ENCODE results near the gene SIPA1L2.
"Not testable (repeated sequence)": the region's sequence is repeated elsewhere in the genome, so short reads cannot be mapped to it uniquely, and the experiment has no call there.

Gene SIPA1L2

DNA sequence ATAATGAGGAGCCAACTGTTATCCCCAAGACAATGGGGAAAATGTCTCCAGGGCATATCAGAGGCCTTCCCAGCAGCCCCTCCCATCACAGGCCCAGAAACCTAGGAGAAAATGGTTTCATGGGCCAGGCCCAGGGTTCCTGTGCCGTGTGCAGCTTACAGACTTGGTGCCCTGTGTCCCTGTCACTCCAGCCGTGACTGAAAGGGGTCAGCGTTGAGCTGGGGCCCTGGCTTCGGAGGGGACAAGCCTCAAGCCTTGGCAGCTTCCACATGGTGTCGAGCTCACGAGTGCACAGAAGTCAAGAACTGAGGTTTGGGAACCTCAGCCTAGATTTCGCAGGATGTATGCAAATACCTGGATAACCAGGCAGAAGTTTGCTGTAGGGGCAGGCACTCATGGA lies 18.1 kb downstream of the SIPA1L2 start:
- Histone ChIP-seq H3K4me3 (ENCODE audit: low read depth, low read length, poor library complexity, severe bottlenecking) (no peak overlapping the region), H3F3A (ENCODE audit: insufficient read depth, low read length) (no peaks in the 10 kb centered on the region), H3K9me2 (ENCODE audit: low read depth, low read length) (no peaks in the 10 kb centered on the region), H3K36me3 (ENCODE audit: insufficient read depth, low read length) (no peaks in the 10 kb centered on the region), H3K4me2 (ENCODE audit: low read length) (no peak overlapping the region), H3K27me3 (ENCODE audit: insufficient read depth, low read length) (no peaks in the 10 kb centered on the region), H2AFZ (ENCODE audit: low read length) (no peak overlapping the region), H3K27ac (ENCODE audit: low read depth, low read length, poor library complexity, severe bottlenecking) (no peak overlapping the region), H3K9ac (ENCODE audit: low read length) (no peak overlapping the region), H4K20me1 (ENCODE audit: insufficient read depth, low read length) (no peaks in the 10 kb centered on the region), H3K9me3 (ENCODE audit: low read length) (no peaks in the 10 kb centered on the region), H3K4me1 (ENCODE audit: insufficient read depth, low read length, severe bottlenecking) (no peaks in the 10 kb centered on the region), H3K79me2 (ENCODE audit: insufficient read depth, low read length) (no peaks in the 10 kb centered on the region)
- TF ChIP-seq EZH2 (IDR thresholded peaks at IDR 0.05; ENCODE audit: borderline replicate concordance, low read length), result no peak
- TF ChIP-seq, protein P1, sequence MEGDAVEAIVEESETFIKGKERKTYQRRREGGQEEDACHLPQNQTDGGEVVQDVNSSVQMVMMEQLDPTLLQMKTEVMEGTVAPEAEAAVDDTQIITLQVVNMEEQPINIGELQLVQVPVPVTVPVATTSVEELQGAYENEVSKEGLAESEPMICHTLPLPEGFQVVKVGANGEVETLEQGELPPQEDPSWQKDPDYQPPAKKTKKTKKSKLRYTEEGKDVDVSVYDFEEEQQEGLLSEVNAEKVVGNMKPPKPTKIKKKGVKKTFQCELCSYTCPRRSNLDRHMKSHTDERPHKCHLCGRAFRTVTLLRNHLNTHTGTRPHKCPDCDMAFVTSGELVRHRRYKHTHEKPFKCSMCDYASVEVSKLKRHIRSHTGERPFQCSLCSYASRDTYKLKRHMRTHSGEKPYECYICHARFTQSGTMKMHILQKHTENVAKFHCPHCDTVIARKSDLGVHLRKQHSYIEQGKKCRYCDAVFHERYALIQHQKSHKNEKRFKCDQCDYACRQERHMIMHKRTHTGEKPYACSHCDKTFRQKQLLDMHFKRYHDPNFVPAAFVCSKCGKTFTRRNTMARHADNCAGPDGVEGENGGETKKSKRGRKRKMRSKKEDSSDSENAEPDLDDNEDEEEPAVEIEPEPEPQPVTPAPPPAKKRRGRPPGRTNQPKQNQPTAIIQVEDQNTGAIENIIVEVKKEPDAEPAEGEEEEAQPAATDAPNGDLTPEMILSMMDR (IDR thresholded peaks at IDR 0.05; ENCODE audit: low read length), result no peak

DNA sequence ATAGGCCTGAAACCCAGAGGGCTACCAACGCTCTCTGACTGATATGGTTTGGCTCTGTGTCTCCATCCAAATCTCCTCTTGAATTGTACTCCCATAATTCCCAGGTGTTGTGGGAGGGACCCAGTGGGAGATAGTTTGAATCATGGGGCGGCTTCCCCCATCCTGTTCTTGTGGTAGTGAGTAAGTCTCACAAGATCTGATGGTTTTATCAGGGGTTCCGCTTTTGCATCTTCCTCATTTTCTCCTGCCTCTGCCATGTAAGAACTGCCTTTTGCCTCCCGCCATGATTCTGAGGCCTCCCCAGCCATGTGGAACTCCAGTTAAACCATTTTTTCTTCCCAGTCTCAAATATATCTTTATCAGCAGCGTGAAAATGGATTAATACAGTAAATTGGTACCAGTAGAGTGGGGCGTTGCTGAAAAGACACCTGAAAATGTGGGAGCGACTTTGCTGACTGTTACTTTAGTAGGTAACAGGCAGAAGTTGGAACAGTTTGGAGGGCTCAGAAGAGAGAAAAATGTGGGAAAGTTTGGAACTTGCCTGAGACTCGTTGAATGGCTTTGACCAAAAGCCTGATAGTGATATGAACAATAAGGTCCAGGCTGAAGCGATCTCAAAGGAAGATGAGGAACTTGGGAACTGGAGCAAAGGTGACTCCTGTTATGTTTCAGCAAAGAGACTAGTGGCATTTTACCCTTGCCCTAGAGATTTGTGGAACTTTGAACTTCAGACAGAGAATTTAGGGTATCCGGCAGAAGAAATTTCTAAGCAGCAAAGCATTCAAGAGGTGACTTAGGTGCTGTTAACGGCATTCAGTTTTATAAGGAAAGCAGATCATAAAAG lies 18.8 kb downstream of the SIPA1L2 start:
- not testable (repeated sequence) for H3K4me2 ChIP-seq (ENCODE audit: low read length); H3K27ac ChIP-seq (ENCODE audit: low read depth, low read length, poor library complexity, severe bottlenecking); H3K9me2 ChIP-seq (ENCODE audit: low read depth, low read length); H4K20me1 ChIP-seq (ENCODE audit: insufficient read depth, low read length); H3K27me3 ChIP-seq (ENCODE audit: insufficient read depth, low read length); H3K36me3 ChIP-seq (ENCODE audit: insufficient read depth, low read length); H3K9ac ChIP-seq (ENCODE audit: low read length); H3K4me1 ChIP-seq (ENCODE audit: insufficient read depth, low read length, severe bottlenecking); H3K9me3 ChIP-seq (ENCODE audit: low read length); H3K79me2 ChIP-seq (ENCODE audit: insufficient read depth, low read length); H3K4me3 ChIP-seq (ENCODE audit: low read depth, low read length, poor library complexity, severe bottlenecking); H2AFZ ChIP-seq (ENCODE audit: low read length); H3F3A ChIP-seq (ENCODE audit: insufficient read depth, low read length)

GRCh38 chr1:232610192-232610901 lies 19.6 kb downstream of the SIPA1L2 start:
- Histone ChIP-seq H3K79me2 (ENCODE audit: insufficient read depth, low read length) (no peaks in the 10 kb centered on the region), H3K4me1 (ENCODE audit: insufficient read depth, low read length, severe bottlenecking) (no peaks in the 10 kb centered on the region), H3F3A (ENCODE audit: insufficient read depth, low read length) (no peaks in the 10 kb centered on the region), H3K4me2 (ENCODE audit: low read length) (no peak overlapping the region), H3K27me3 (ENCODE audit: insufficient read depth, low read length) (no peaks in the 10 kb centered on the region), H4K20me1 (ENCODE audit: insufficient read depth, low read length) (no peaks in the 10 kb centered on the region), H3K9ac (ENCODE audit: low read length) (no peak overlapping the region), H2AFZ (ENCODE audit: low read length) (no peak overlapping the region), H3K27ac (ENCODE audit: low read depth, low read length, poor library complexity, severe bottlenecking) (no peak overlapping the region), H3K9me3 (ENCODE audit: low read length) (no peaks in the 10 kb centered on the region), H3K36me3 (ENCODE audit: insufficient read depth, low read length) (no peaks in the 10 kb centered on the region), H3K4me3 (ENCODE audit: low read depth, low read length, poor library complexity, severe bottlenecking) (no peak overlapping the region), H3K9me2 (ENCODE audit: low read depth, low read length) (no peaks in the 10 kb centered on the region)
- TF ChIP-seq, protein P1 (IDR thresholded peaks at IDR 0.05; ENCODE audit: low read length), result no peak
- TF ChIP-seq EZH2 (IDR thresholded peaks at IDR 0.05; ENCODE audit: borderline replicate concordance, low read length), result no peak

Measured in OCI-LY1 (cell line).